ENCODE measurements around the gene LRCH1. TPM values are rescaled to one million over a fixed set of nuclear protein-coding genes. Genes with fewer than 3 reads are reported as not detected.

LRCH1 gene
- total and polyA plus RNA-seq, 11 donors = 4.5 to 20.1 (median 12.5) TPM

DNA sequence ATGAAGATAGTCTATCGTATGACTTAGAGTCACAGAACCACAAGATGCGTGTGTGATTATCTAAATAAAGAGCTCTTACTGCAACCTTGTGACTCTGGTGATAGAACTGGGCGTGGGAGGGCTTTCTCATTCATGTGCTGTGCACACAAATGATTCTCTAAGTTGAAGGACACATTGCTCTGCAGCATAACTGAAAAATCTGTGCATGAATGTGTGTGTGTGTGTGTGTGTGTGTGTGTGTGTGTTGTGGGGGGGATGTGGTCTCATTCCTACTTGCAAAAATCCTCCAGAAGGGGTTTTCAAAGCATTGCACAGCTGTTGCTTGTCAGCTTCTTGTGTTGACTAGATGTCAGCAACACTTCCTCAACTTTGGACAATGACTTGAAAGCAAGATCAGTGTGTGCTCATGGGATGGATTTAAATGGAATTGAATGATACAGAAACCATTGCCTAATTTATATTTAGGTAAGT is 22.4 kb downstream of the LRCH1 start:
- H3K27me3 ChIP-seq = no peaks in the 10 kb centered on the region
- peak overlapping the region in 11 of 12 donors; percentile 20 to 62 (median 45) for H3K27ac ChIP-seq
- H3K36me3 ChIP-seq = no peaks in the 10 kb centered on the region
- 33 to 41% (median 38%) methylated on average over 3 of the region's 3 CpGs for WGBS, 4 donors
- no peak for TF ChIP-seq POLR2A (IDR thresholded peaks at IDR 0.05)
- TF ChIP-seq, protein P1, sequence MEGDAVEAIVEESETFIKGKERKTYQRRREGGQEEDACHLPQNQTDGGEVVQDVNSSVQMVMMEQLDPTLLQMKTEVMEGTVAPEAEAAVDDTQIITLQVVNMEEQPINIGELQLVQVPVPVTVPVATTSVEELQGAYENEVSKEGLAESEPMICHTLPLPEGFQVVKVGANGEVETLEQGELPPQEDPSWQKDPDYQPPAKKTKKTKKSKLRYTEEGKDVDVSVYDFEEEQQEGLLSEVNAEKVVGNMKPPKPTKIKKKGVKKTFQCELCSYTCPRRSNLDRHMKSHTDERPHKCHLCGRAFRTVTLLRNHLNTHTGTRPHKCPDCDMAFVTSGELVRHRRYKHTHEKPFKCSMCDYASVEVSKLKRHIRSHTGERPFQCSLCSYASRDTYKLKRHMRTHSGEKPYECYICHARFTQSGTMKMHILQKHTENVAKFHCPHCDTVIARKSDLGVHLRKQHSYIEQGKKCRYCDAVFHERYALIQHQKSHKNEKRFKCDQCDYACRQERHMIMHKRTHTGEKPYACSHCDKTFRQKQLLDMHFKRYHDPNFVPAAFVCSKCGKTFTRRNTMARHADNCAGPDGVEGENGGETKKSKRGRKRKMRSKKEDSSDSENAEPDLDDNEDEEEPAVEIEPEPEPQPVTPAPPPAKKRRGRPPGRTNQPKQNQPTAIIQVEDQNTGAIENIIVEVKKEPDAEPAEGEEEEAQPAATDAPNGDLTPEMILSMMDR (IDR thresholded peaks at IDR 0.05) = no peak
- DNase-seq (no peak), ATAC-seq (peak in 2 of 4 donors; percentile 19 to 33)
- H3K4me1 ChIP-seq = peaks cover 8 to 88% (median 72%) of the 10 kb centered on the region in 12 donors
- intact Hi-C loops (cut with DNase I) = no loop called here
- H3K4me3 ChIP-seq = no peak overlapping the region
- H3K9me3 ChIP-seq = no peaks in the 10 kb centered on the region

DNA sequence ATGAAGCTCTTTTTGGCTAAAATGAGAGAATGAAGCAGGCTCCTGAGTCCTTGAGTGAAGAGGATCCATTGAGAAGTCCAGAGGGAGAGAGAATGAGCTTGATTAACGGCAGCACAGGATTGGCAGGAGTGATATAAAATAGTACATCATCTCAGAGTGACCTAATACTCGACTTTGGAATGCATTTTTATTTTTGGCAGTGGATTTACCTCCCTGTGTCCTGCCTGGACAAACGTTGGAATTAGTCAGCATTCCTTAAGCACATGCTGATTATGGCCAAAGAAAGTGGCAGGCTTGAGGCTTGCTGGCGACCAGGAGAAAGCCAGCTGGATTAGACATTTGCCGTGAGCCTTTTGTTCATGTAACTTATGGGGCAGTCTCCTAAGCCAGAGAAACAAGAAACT is 22.9 kb downstream of the LRCH1 start:
- no peak for TF ChIP-seq POLR2A (IDR thresholded peaks at IDR 0.05)
- TF ChIP-seq, protein P1 (IDR thresholded peaks at IDR 0.05) = no peak
- Histone ChIP-seq H3K36me3 (no peaks in the 10 kb centered on the region), H3K4me3 (no peak overlapping the region), H3K27ac (peak overlapping the region in 11 of 12 donors; percentile 20 to 62 (median 45)), H3K27me3 (no peaks in the 10 kb centered on the region), H3K9me3 (no peaks in the 10 kb centered on the region), H3K4me1 (peaks cover 8 to 88% (median 74%) of the 10 kb centered on the region in 12 donors)
- intact Hi-C loops (cut with DNase I) = no loop called here
- peak; percentile 59 to 77 (median 71) for ATAC-seq
- DNase-seq = peak in 1 of 5 donors; percentile 45
- whole genome bisulfite sequencing, 4 donors = 3 to 16% (median 10%) methylated on average over 5 of the region's 5 CpGs

DNA sequence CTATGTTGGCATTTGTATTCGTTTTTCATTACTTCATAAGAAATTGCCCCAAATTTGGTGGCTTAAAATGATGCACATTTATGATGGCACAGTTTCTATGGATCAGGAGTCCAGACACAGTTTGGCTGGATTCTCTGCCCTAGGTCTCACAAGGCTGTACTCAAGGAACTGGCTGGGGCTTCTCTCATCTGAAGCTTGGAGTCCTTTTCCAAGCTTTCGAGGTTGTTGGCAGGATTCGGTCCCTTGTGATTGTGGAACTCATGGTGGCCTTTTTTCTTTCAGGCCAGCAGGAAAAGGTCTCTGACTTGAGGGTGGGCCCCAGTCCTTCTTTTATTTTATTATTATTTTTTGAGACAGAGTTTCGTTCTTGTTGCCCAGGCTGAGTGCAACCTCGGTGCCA is 23.8 kb downstream of the LRCH1 start:
- Histone ChIP-seq H3K27ac (peak overlapping the region in 5 of 12 donors; percentile 24 to 62 (median 55)), H3K36me3 (no peaks in the 10 kb centered on the region), H3K4me3 (no peak overlapping the region), H3K9me3 (no peaks in the 10 kb centered on the region), H3K27me3 (no peaks in the 10 kb centered on the region), H3K4me1 (peaks cover 8 to 83% (median 72%) of the 10 kb centered on the region in 12 donors)
- TF ChIP-seq POLR2A (IDR thresholded peaks at IDR 0.05) = no peak
- TF ChIP-seq, protein P1 (IDR thresholded peaks at IDR 0.05) = no peak
- ATAC-seq (no peak), DNase-seq (no peak)
- 57 to 65% (median 61%) methylated on average over 5 of the region's 5 CpGs for WGBS, 4 donors
- intact Hi-C loops (cut with DNase I) = no loop called here

DNA sequence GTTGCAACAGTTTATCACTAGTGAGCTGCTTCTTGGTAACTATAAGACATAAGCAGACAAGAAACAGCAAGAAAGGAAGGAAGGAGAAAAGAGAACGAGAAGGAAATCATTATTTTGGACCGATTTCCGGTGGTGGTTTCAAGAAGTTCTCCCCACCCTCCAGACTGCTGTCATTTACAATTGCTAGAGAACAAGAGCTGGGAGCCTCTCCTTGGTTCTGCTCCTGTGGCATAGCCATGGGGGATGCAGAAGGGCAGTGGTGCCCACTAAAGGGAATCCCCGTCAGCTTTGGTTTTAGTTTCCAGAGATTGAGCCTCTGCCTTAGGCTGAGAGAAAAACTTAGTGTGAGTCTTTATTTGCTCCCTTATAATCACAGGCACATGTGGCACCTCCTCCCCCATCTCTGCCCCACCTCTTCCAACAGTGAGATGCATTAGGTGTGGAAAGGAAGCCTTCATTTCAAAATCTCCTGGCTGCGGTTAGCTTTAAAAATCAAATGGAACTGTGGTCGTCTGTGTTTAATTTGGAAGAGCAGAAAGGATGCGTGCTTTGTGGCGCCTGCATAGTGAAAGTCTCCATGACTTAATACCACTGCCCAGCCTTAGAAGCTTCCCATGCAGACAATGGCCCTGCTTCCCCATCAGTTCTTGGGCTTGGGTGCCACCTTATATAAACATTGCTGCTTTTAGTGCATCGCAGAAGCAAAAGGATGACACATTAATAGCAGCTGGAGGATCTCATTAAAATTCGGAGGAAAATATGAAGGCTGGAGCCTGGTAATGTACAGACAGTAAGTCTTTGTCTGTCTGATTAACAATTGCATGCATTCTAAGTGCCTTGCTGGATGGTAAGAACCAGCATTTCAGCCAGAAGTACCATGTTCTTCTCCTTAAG is 25.0 kb downstream of the LRCH1 start:
- H3K4me1 ChIP-seq = peaks cover 8 to 78% (median 67%) of the 10 kb centered on the region in 12 donors
- peak overlapping the region in 2 of 12 donors; percentile 9 to 10 for H3K27ac ChIP-seq
- TF ChIP-seq POLR2A (IDR thresholded peaks at IDR 0.05) = no peak
- TF ChIP-seq, protein P1 (IDR thresholded peaks at IDR 0.05) = no peak
- DNase-seq (no peak), ATAC-seq (no peak)
- no peaks in the 10 kb centered on the region for H3K27me3 ChIP-seq
- WGBS, 4 donors = 53 to 67% (median 59%) methylated on average over 10 of the region's 10 CpGs
- intact Hi-C loops (cut with DNase I) = no loop called here
- no peak overlapping the region for H3K4me3 ChIP-seq
- H3K9me3 ChIP-seq = no peaks in the 10 kb centered on the region
- H3K36me3 ChIP-seq = no peaks in the 10 kb centered on the region
